Smooth muscle cell of the brain vasculature (primary cell): ENCODE data around the gene ABCF3.
"Not testable (repeated sequence)": the region's sequence is repeated elsewhere in the genome, so short reads cannot be mapped to it uniquely, and the experiment has no call there.

Experiments used
- DNase-seq: peaks from one replicate; pipeline ENCODE4 v3.0.0-alpha.2; 2012; ENCODE audit warnings: low read depth, low spot score

The ABCF3 gene

GRCh38 chr3:184186184-184186901 lies at the start of gene ABCF3:
Gene ABCF3, plus strand, starts transcription at chr3:184186199. Its CDS starts 9 bp downstream, at chr3:184186208.
- no peak for DNase-seq

DNA sequence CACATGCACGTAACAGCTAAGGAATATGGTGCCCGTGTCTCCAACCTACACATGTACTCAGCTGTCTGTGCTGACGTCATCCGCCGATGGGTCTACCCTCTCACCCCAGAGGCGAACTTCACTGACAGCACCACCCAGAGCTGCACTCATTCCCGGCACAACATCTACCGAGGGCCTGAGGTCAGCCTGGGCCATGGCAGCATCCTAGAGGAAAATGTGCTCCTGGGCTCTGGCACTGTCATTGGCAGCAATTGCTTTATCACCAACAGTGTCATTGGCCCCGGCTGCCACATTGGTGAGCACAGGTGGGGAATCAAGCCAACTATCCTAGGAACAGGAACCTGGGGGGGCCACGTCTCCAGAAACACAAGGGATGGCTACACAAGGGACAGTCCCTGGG lies 45.6 kb upstream of the ABCF3 start:
- DNase-seq = no peak

GRCh38 chr3:184142199-184142598 lies 43.8 kb upstream of the ABCF3 start:
- DNase-seq = no peak

GRCh38 chr3:184143327-184143726 lies 42.7 kb upstream of the ABCF3 start:
- DNase-seq = no peak

GRCh38 chr3:184144505-184144904 lies 41.5 kb upstream of the ABCF3 start:
- no peak for DNase-seq

DNA sequence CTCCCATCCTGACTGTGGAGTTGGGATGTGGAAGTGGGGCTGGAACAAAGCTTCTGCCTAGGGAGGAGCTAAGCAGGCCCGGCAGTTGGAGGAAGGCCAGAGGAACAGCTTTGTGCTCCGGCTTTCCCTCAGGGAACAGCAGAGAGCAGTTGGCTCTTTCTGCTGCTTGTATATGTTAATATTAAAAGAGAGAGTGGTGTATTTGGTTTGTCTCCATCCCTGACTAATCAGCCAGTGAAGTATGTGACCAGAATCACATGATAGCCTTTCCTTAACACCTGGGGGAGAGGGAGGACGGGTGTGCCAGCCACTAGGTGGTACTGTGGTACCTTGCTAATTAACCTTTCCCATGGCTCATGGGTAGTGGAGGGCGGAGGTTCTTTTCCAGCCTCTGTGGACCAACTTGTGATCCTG lies 40.9 kb upstream of the ABCF3 start:
- DNase-seq = no peak

GRCh38 chr3:184145751-184146270 lies 40.2 kb upstream of the ABCF3 start:
- DNase-seq = no peak

- DNase-seq = no peak
Measured at GRCh38 chr3:184148076-184148475, 37.9 kb upstream of the ABCF3 start.

GRCh38 chr3:184149123-184149522 lies 36.9 kb upstream of the ABCF3 start:
- DNase-seq = no peak

DNA sequence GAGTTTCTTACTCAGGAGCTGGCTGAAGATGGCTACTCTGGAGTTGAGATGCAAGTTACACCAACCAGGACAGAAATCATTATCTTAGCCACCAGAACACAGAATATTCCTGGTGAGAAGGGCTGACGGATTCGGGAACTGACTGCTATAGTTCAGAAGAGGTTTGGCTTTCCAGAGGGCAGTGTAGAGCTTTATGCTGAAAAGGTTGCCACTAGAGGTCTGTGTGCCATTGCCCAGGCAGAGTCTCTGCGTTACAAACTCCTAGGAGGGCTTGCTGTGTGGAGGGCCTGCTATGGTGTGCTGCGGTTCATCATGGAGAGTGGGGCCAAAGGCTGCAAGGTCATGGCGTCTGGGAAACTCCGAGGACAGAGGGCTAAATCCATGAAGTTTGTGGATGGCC lies 36.2 kb upstream of the ABCF3 start:
- not testable (repeated sequence) for DNase-seq

DNA sequence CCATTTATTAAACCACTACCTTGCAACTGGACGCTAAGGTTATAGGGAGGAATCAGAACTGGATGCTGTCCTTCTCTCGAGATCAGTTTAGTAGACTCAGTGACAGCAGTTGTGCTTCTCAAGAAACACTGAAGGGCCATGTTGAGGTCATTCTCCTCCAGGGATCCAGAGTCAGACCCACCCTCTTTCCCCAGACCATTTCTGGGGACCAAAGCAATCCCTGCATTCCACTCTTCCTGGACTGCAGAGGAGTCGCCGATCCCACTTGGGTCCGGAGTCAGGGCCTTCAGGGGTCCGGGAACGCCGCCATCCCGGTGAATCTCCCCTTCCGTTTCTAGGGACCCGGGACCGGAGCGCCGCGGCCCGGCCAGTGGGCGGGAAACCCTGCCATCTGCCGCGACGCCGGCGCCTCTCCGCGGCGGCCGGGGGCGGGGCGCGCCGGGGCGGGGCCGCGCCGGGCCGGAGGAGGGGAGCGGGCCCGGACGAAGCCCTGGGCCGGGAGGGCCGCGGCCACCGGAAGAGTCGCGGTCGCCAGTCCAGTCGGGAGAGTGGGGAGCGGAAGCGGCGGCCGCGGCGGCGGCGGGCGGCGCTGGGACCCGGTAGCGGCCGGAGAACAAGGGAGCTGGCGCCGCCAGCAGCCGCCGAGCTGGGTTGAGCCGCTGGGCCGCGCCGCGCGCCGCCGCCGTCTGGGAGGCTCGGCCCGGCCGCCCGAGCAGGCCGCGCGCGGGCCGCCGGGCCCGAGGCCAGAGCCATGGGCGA lies 30.9 kb upstream of the ABCF3 start, which contains the start of gene DVL3:
Gene DVL3, plus strand, starts transcription at position 493 of the 759 bp plus-strand sequence. Its CDS starts 259 bp downstream, at position 752.
- DNase-seq = no peak

DNA sequence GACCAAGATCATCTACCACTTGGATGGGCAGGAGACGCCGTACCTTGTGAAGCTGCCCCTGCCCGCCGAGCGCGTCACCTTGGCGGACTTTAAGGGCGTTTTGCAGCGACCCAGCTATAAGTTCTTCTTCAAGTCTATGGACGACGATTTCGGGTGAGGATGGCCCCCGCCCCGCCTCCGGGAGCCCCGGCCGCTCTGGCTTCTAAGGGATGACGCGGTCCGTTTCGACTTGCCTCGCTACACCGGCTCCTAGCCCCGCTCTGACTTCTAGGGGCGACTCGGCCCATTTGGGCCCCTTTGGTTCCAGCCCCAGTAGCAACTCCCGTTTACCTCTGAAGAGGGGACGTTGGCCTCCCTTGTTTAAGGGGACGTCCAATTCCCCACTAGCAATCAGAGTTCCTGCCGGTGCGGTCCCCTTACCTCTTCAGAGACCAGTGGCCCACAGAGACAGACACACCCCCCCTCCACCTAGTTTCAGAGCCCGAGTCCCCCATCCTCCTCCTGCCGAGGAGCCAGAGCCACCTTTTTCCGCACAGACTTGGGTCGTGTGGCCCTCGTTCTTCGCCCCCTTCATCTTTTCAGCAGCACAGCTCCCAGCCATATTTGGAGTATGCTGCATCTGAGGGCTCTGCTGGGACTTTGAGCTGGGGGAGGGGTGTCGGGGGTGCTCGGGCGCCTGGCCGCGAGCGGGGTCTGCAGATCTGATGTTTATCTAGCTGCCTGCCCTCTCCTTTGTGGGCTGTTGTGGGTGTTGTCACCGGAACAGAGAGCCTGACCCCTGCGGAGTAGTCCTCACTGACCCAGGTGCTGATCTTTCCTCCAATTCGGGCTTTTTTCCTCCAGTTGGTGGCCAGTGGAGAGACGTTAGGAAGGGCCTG lies 30.1 kb upstream of the ABCF3 start:
- no peak for DNase-seq

DNA sequence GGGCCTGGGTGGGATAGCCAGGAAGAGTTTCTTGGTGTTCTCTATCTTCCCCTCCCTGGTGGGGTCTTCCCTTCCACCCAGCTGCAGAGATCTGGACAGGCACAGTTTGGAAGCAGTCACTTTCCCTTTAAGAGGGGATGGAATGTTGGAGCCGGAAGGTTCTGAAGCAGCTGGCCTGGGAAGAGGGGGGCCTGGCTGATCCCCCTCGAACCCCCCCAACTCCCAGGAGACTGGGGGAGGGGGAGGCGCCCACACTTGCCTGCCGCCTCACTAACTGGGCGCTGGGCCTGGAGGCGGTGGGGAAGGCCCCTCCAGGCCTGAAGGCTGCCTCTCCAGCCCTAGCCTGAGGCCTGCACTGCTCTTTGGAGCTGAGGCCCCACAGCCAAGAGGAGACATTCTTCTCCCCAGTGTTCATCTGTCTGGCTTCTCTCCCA lies 29.5 kb upstream of the ABCF3 start:
- no peak for DNase-seq

DNA sequence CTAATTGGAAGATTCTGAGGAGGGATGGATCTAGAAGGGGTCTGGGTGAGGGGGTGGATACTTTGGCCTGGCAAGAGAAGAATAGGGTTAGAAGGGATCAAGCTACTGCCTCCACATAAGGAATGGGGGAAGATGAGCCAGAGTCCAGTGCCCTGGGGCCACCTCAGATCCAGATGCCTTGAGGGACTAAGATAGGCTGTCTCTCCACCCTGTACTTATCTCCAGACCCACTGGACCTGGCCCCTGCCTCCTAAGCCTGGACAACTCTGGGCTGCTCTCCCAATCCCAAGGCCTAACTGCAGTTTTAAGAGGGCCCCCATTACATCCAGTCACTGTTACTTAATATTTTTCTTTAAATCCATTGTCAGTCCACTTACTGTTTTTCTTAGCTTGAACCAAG lies 28.8 kb upstream of the ABCF3 start:
- no peak for DNase-seq

- no peak for DNase-seq
Measured at GRCh38 chr3:184158404-184158803, 27.6 kb upstream of the ABCF3 start.

DNA sequence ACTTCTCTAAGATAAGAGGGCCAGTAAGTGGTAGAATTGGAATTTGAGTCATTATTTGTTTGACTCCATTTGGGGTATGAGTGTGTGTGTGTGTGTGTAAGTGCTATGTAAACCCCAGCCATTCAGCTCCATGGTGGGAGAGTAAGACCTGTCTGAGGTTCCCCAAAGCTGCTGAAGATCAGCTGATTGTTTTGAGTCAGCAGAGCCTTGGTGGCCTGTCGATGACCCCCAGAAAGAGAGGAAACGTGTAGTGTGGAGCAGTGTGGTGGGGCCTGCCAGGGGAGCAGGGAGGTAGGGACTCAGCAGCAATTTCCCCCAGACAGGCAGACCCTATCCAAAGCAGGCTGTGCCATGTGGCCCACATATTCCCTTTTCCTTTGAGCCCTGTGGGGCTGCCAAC lies 25.5 kb upstream of the ABCF3 start:
- DNase-seq = no peak

DNA sequence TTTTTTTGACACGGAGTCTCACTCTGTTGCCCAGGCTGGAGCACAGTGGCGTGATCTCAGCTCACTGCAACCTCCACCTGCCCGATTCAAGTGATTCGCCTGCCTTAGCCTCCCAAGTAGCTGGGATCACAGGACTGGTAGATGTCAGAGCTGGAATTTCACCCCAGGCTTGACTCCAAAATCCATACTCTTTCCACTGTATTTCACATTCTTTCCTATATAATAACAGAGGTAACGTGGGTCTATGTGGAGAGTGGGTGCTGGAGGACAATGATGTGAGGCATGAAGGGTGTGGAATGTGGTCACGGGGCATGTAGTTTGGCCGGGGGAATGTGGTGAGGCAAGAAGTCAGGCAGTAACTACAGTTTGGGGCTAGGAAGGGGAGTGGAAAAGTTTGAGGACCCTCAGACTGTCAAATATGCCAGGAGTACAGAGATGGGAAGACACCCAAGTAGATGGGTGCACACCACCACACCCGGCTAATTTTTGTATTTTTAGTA lies 23.4 kb upstream of the ABCF3 start:
- DNase-seq = not testable (repeated sequence)

GRCh38 chr3:184164648-184165330 lies 21.2 kb upstream of the ABCF3 start:
- no peak for DNase-seq

DNA sequence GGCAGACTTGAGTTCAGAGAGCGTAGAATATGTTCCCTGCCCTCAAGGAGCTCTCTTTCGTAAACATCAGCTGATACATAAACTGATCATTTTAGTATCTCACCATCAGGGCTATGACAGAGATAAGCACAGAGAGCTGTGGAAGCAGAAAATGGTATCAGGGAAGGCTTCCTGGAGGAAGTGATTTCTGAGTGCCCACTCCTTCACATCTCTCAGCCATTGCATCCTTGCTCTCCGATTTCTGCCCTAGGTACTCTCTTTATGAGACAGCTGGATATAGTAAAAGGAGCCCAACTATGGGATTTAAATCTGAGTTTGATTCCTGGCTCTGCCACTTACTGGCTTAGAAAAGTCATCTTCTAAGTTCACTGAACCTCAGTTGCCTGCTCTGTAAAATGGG lies 20.5 kb upstream of the ABCF3 start:
- no peak for DNase-seq

DNA sequence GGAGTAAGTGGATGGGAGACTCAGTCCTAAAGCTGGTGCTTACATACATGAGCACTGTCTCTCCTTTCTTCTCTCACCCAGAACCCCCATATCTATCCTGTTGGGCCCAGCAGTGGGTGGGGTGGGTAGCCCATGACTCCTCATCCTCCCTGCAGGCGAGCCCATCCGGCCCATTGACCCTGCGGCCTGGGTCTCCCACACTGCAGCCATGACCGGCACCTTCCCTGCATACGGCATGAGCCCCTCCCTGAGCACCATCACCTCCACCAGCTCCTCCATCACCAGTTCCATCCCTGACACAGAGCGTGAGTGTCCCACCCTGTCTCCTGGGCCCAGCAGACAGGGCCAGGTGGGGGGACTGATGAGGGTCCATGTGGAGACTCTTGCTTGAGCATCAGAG lies 19.3 kb upstream of the ABCF3 start:
- no peak for DNase-seq

GRCh38 chr3:184167786-184168185 lies 18.2 kb upstream of the ABCF3 start:
- no peak for DNase-seq
